ENCODE results near the gene AK5. TPM values are rescaled to one million over a fixed set of nuclear protein-coding genes. Genes with fewer than 3 reads are reported as not detected.

The AK5 gene
- total and polyA plus RNA-seq, 10 donors: 0.33 to 16.3 (median 1.2) TPM

DNA sequence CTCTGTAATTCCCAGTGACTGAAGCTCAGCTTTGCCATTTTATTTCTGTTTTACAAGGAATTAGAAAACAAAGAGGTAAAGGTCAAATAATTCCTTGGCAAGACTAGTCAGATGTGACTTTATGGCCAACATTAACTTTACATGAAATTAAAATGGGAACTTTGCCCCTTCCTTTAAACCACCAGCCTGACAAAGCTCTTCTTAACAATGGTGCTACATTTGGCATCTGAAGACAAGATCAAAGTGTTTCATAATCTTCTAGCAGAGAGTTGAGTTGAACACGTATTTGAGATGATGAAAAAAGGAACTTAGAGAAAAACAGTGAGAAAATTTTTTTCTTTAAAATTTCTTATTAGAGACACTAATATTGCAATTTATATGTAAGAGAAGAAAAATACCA is 193.8 kb downstream of the AK5 start:
- TF ChIP-seq POLR2AphosphoS5 (IDR thresholded peaks at IDR 0.05) (no peak), POLR2A (IDR thresholded peaks at IDR 0.05) (no peak)
- TF ChIP-seq, protein P1, sequence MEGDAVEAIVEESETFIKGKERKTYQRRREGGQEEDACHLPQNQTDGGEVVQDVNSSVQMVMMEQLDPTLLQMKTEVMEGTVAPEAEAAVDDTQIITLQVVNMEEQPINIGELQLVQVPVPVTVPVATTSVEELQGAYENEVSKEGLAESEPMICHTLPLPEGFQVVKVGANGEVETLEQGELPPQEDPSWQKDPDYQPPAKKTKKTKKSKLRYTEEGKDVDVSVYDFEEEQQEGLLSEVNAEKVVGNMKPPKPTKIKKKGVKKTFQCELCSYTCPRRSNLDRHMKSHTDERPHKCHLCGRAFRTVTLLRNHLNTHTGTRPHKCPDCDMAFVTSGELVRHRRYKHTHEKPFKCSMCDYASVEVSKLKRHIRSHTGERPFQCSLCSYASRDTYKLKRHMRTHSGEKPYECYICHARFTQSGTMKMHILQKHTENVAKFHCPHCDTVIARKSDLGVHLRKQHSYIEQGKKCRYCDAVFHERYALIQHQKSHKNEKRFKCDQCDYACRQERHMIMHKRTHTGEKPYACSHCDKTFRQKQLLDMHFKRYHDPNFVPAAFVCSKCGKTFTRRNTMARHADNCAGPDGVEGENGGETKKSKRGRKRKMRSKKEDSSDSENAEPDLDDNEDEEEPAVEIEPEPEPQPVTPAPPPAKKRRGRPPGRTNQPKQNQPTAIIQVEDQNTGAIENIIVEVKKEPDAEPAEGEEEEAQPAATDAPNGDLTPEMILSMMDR (IDR thresholded peaks at IDR 0.05 in 8 of 11, conservative IDR thresholded peaks at IDR 0.05 in 3 of 11): no peak
- Histone ChIP-seq H3K4me1 (peaks cover 0 to 4% (median 0%) of the 10 kb centered on the region in 6 donors), H3K27me3 (replicated peaks in 1 of 7) (no peaks in the 10 kb centered on the region), H3K9me3 (peaks cover 0 to 6% (median 0%) of the 10 kb centered on the region in 8 donors), H3K4me3 (no peak overlapping the region), H3K36me3 (no peaks in the 10 kb centered on the region), H3K27ac (no peak overlapping the region)
- no peak for DNase-seq
- WGBS, 5 donors: 4 to 31% (median 17%) methylated on average over 1 of the region's 1 CpG
- intact Hi-C loops (cut with DNase I; ENCODE audit: low total_unique reads): no loop called here

GRCh38 chr1:77476475-77476874 is 194.7 kb downstream of the AK5 start:
- H3K9me3 ChIP-seq: peaks cover 0 to 6% (median 0%) of the 10 kb centered on the region in 8 donors
- H3K4me3 ChIP-seq: no peak overlapping the region
- intact Hi-C loops (cut with DNase I; ENCODE audit: low total_unique reads): no loop called here
- no peak overlapping the region for H3K27ac ChIP-seq
- WGBS, 5 donors: 49 to 75% (median 66%) methylated on average over 7 of the region's 7 CpGs
- no peak for TF ChIP-seq POLR2A (IDR thresholded peaks at IDR 0.05)
- no peak for TF ChIP-seq POLR2AphosphoS5 (IDR thresholded peaks at IDR 0.05)
- TF ChIP-seq, protein P1 (IDR thresholded peaks at IDR 0.05 in 8 of 11, conservative IDR thresholded peaks at IDR 0.05 in 3 of 11): no peak
- H3K27me3 ChIP-seq (replicated peaks in 1 of 7): no peaks in the 10 kb centered on the region
- H3K4me1 ChIP-seq: peaks cover 0 to 4% (median 0%) of the 10 kb centered on the region in 6 donors
- no peaks in the 10 kb centered on the region for H3K36me3 ChIP-seq
- DNase-seq: no peak

- H3K27me3 ChIP-seq (replicated peaks in 1 of 7): no peaks in the 10 kb centered on the region
- WGBS, 5 donors: 89 to 96% (median 90%) methylated on average over 1 of the region's 1 CpG
- H3K9me3 ChIP-seq: no peaks in the 10 kb centered on the region
- intact Hi-C loops (cut with DNase I; ENCODE audit: low total_unique reads): no loop called here
- H3K36me3 ChIP-seq: no peaks in the 10 kb centered on the region
- H3K27ac ChIP-seq: no peak overlapping the region
- no peak for DNase-seq
- H3K4me1 ChIP-seq: no peaks in the 10 kb centered on the region
- TF ChIP-seq, protein P1 (IDR thresholded peaks at IDR 0.05 in 8 of 11, conservative IDR thresholded peaks at IDR 0.05 in 3 of 11): no peak
- TF ChIP-seq POLR2AphosphoS5 (IDR thresholded peaks at IDR 0.05) (no peak), POLR2A (IDR thresholded peaks at IDR 0.05) (no peak)
- no peak overlapping the region for H3K4me3 ChIP-seq
These were observed 202.5 kb downstream of the AK5 start for GRCh38 chr1:77484334-77484733.

DNA sequence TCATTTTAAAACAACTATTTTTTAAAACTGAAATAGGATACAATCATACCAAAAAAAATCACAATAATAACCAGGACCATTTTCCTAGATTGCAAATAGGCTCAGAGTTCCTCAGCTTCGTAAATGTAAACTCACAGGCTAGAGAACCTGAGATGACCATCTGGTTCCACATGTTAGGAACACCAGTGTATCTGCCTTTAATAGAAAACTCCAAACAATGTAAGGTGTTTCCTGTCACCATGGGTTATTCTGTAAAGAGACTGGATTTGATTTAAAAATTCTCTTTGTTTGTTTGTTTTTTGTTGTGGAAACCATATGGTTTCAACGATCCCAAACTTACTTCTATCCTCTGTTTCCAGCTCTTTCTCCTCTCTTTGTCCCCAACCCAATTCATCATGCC is 203.1 kb downstream of the AK5 start:
- Histone ChIP-seq H3K4me3 (no peak overlapping the region), H3K4me1 (no peaks in the 10 kb centered on the region), H3K27ac (no peak overlapping the region), H3K9me3 (no peaks in the 10 kb centered on the region), H3K36me3 (no peaks in the 10 kb centered on the region), H3K27me3 (replicated peaks in 1 of 7) (no peaks in the 10 kb centered on the region)
- intact Hi-C loops (cut with DNase I; ENCODE audit: low total_unique reads): no loop called here
- DNase-seq: no peak
- TF ChIP-seq, protein P1 (IDR thresholded peaks at IDR 0.05 in 8 of 11, conservative IDR thresholded peaks at IDR 0.05 in 3 of 11): no peak
- TF ChIP-seq POLR2A (IDR thresholded peaks at IDR 0.05): no peak
- no peak for TF ChIP-seq POLR2AphosphoS5 (IDR thresholded peaks at IDR 0.05)
- 67 to 75% (median 70%) methylated on average over 2 of the region's 2 CpGs for WGBS, 5 donors
